ENCODE data around the gene CFAP20.

GRCh38 chr16:58120234-58120633, 8.9 kb downstream of the CFAP20 start:
- TF ChIP-seq CTCF (IDR thresholded peaks at IDR 0.05 in 2 of 3, conservative IDR thresholded peaks at IDR 0.05 in 1 of 3; ENCODE audit: borderline replicate concordance in 1 of 3, insufficient read depth in 1 of 3, low read depth in 2 of 3, low read length in 2 of 3) (no peak), POLR2A (IDR thresholded peaks at IDR 0.05; ENCODE audit: borderline replicate concordance, extremely low read depth, insufficient read depth, insufficient read length) (no peak), EZH2 (IDR thresholded peaks at IDR 0.05) (no peak), CEBPB (IDR thresholded peaks at IDR 0.05; ENCODE audit: low read depth) (no peak), SRF (IDR thresholded peaks at IDR 0.05; ENCODE audit: low read depth) (no peak), RAD21 (IDR thresholded peaks at IDR 0.05; ENCODE audit: low read depth) (no peak), MAX (IDR thresholded peaks at IDR 0.05) (no peak), ZNF274 (IDR thresholded peaks at IDR 0.05; ENCODE audit: low read depth, low read length) (no peak), YY1 (IDR thresholded peaks at IDR 0.05; ENCODE audit: extremely low read depth, insufficient replicate concordance, low read depth, low read length) (no peak), POLR2AphosphoS5 (IDR thresholded peaks at IDR 0.05; ENCODE audit: low read depth, low read length) (no peak), SP1 (IDR thresholded peaks at IDR 0.05; ENCODE audit: low read depth) (no peak), EGR1 (IDR thresholded peaks at IDR 0.05; ENCODE audit: low read depth) (no peak)

Data from HCT116 (cell line).